ENCODE measurements around the gene CCDC159.

CCDC159 gene

DNA sequence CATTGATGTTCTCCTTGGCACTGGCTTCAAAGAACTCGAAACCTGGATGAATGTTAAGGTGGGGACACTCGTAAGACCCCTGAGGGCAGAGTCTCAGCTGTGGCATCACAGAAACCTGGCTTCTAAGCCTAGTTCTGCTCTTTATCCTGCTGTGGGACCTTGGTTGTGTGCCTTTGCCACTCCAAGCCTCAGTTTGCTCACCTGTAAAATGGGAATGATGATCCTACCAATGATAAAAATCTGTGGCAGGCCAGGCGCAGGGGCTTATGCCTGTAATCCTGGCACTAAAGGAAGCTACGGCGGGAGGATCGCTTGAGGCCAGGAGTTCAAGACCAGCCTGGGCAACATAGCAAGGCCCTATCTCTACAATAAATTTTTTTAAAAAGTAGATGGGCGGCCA is 20.8 kb upstream of the CCDC159 start:
- Histone ChIP-seq H2AFZ (ENCODE audit: low read depth, low read length) (no peak overlapping the region), H2BK120ac (ENCODE audit: low read depth, low read length) (no peak overlapping the region), H2BK5ac (ENCODE audit: low read depth, low read length, poor library complexity, severe bottlenecking) (no peak overlapping the region), H3K27ac (ENCODE audit: low read length, poor library complexity, severe bottlenecking) (no peak overlapping the region), H3K36me3 (ENCODE audit: control insufficient read depth in 1 of 2, insufficient read depth in 2 of 2, low read depth in 1 of 2, low read length in 2 of 2) (peaks cover 0 to 13% of the 10 kb centered on the region in 2 experiments), H2AK5ac (ENCODE audit: low read length, severe bottlenecking) (no peak overlapping the region), H2BK15ac (ENCODE audit: low read depth, poor library complexity, severe bottlenecking) (no peak overlapping the region), H3K4me2 (ENCODE audit: low read length, poor library complexity, severe bottlenecking) (no peak overlapping the region), H3K4me1 (ENCODE audit: control insufficient read depth, insufficient read depth, low read depth, low read length) (peaks cover 16% of the 10 kb centered on the region), H3K18ac (ENCODE audit: low read depth in 1 of 2, low read length in 2 of 2) (no peak overlapping the region), H3K9ac (ENCODE audit: low read length) (no peak overlapping the region), H3K9me3 (ENCODE audit: control insufficient read depth, low read length) (no peaks in the 10 kb centered on the region), H3K27me3 (ENCODE audit: control insufficient read depth in 1 of 2, insufficient read depth in 1 of 2, low read length in 2 of 2) (no peaks in the 10 kb centered on the region), H3K4ac (ENCODE audit: low read depth in 1 of 2, low read length in 2 of 2) (peak overlapping the region; percentile 40 to 54), H3K14ac (ENCODE audit: low read length in 2 of 2) (no peak overlapping the region), H3K79me1 (replicated peaks; ENCODE audit: low read length, poor library complexity, severe bottlenecking) (no peaks in the 10 kb centered on the region), H3K23ac (ENCODE audit: low read length in 2 of 2) (no peak overlapping the region), H4K91ac (ENCODE audit: low read length) (no peak overlapping the region), H4K8ac (ENCODE audit: low read length) (no peak overlapping the region), H2BK12ac (ENCODE audit: low read length in 2 of 2) (peak overlapping the region in 1 of 2 experiments; percentile 26), H3K4me3 (ENCODE audit: insufficient read depth in 1 of 2, low read depth in 1 of 2, low read length in 2 of 2) (no peak overlapping the region)
- no peak for DNase-seq
- 96% methylated on average over 7 of the region's 7 CpGs for WGBS

DNA sequence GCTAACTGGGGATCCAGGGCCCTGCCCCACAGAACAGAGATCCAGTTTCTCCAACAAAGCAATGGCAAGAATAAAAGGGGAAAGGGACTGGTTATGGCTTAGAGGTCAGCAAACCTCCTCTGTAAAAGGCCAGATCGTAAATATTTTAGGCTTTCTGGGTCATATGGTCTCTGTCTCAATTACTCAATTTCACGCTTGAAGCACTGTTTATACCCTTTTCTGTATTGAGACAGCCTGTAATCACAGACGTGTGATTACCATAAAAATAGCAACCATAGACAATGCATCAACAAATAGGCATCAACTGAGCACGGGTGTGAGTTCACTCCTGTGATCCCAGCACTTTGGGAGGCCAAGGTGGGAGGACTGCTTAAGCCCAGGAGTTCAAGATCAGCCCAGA is 16.2 kb upstream of the CCDC159 start:
- Histone ChIP-seq H3K9ac (ENCODE audit: low read length) (no peak overlapping the region), H3K4me3 (ENCODE audit: insufficient read depth in 1 of 2, low read depth in 1 of 2, low read length in 2 of 2) (no peak overlapping the region), H3K4me1 (ENCODE audit: control insufficient read depth, insufficient read depth, low read depth, low read length) (peaks cover under 1% of the 10 kb centered on the region), H3K23ac (ENCODE audit: low read length in 2 of 2) (no peak overlapping the region), H2AK5ac (ENCODE audit: low read length, severe bottlenecking) (no peak overlapping the region), H4K91ac (ENCODE audit: low read length) (no peak overlapping the region), H3K18ac (ENCODE audit: low read depth in 1 of 2, low read length in 2 of 2) (no peak overlapping the region), H2BK120ac (ENCODE audit: low read depth, low read length) (no peak overlapping the region), H3K36me3 (ENCODE audit: control insufficient read depth in 1 of 2, insufficient read depth in 2 of 2, low read depth in 1 of 2, low read length in 2 of 2) (peaks cover under 1 to 34% of the 10 kb centered on the region in 2 experiments), H4K8ac (ENCODE audit: low read length) (no peak overlapping the region), H3K79me1 (replicated peaks; ENCODE audit: low read length, poor library complexity, severe bottlenecking) (no peaks in the 10 kb centered on the region), H3K9me3 (ENCODE audit: control insufficient read depth, low read length) (no peaks in the 10 kb centered on the region), H3K4me2 (ENCODE audit: low read length, poor library complexity, severe bottlenecking) (no peak overlapping the region), H2BK15ac (ENCODE audit: low read depth, poor library complexity, severe bottlenecking) (no peak overlapping the region), H3K27ac (ENCODE audit: low read length, poor library complexity, severe bottlenecking) (no peak overlapping the region), H2BK5ac (ENCODE audit: low read depth, low read length, poor library complexity, severe bottlenecking) (no peak overlapping the region), H3K27me3 (ENCODE audit: control insufficient read depth in 1 of 2, insufficient read depth in 1 of 2, low read length in 2 of 2) (no peaks in the 10 kb centered on the region), H2AFZ (ENCODE audit: low read depth, low read length) (no peak overlapping the region), H3K4ac (ENCODE audit: low read depth in 1 of 2, low read length in 2 of 2) (no peak overlapping the region), H3K14ac (ENCODE audit: low read length in 2 of 2) (no peak overlapping the region), H2BK12ac (ENCODE audit: low read length in 2 of 2) (no peak overlapping the region)
- no peak for DNase-seq
- WGBS: 59% methylated on average over 4 of the region's 4 CpGs

DNA sequence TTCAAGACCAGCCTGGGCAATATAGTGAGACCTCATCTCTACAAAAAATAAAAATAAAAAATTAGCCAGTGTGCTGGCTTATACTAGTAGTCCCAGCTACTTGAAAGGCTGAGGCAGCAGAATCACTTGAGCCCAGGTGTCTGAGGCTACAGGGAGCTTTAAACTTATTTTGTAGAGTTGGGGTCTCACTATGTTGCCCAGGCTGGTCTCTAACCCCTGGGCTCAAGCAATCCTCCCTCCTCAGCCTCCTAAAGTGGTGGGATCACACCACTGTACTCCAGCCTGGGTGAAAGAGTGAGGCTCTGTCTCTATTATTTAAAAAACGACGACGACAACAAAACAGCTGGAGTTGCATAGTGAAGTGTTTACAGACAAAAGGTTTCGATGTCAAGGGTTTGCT is 14.8 kb upstream of the CCDC159 start:
- Histone ChIP-seq H4K91ac (ENCODE audit: low read length) (no peak overlapping the region), H3K18ac (ENCODE audit: low read depth in 1 of 2, low read length in 2 of 2) (no peak overlapping the region), H3K4me2 (ENCODE audit: low read length, poor library complexity, severe bottlenecking) (no peak overlapping the region), H3K9me3 (ENCODE audit: control insufficient read depth, low read length) (no peaks in the 10 kb centered on the region), H4K8ac (ENCODE audit: low read length) (no peak overlapping the region), H2BK5ac (ENCODE audit: low read depth, low read length, poor library complexity, severe bottlenecking) (no peak overlapping the region), H3K4ac (ENCODE audit: low read depth in 1 of 2, low read length in 2 of 2) (no peak overlapping the region), H3K36me3 (ENCODE audit: control insufficient read depth in 1 of 2, insufficient read depth in 2 of 2, low read depth in 1 of 2, low read length in 2 of 2) (peaks cover 8 to 46% of the 10 kb centered on the region in 2 experiments), H2AFZ (ENCODE audit: low read depth, low read length) (no peak overlapping the region), H3K79me1 (replicated peaks; ENCODE audit: low read length, poor library complexity, severe bottlenecking) (no peaks in the 10 kb centered on the region), H3K4me1 (ENCODE audit: control insufficient read depth, insufficient read depth, low read depth, low read length) (no peaks in the 10 kb centered on the region), H2BK12ac (ENCODE audit: low read length in 2 of 2) (no peak overlapping the region), H3K23ac (ENCODE audit: low read length in 2 of 2) (no peak overlapping the region), H3K27ac (ENCODE audit: low read length, poor library complexity, severe bottlenecking) (no peak overlapping the region), H3K9ac (ENCODE audit: low read length) (no peak overlapping the region), H2BK120ac (ENCODE audit: low read depth, low read length) (no peak overlapping the region), H2AK5ac (ENCODE audit: low read length, severe bottlenecking) (no peak overlapping the region), H3K14ac (ENCODE audit: low read length in 2 of 2) (no peak overlapping the region), H3K27me3 (ENCODE audit: control insufficient read depth in 1 of 2, insufficient read depth in 1 of 2, low read length in 2 of 2) (no peaks in the 10 kb centered on the region), H3K4me3 (ENCODE audit: insufficient read depth in 1 of 2, low read depth in 1 of 2, low read length in 2 of 2) (no peak overlapping the region), H2BK15ac (ENCODE audit: low read depth, poor library complexity, severe bottlenecking) (no peak overlapping the region)
- DNase-seq: no peak
- WGBS: 71% methylated on average over 4 of the region's 4 CpGs

DNA sequence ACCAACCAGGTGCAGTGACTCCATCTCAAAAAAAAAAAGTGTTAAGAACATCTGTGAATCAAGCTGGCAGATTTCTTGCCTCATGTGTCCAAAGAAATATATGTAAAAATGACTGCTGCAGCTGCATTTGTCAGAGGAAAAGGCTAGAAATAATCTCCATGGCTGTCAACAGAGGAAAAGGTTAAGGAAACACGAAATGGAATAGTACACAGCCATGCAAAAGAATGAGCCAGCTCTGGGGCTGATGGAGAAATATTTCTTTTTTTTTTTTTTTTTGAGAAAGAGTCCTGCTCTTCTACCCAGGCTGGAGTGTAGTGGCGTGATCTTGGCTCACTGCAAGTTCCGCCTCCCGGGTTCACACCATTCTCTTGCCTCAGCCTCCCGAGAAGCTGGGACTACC is 13.5 kb upstream of the CCDC159 start:
- Histone ChIP-seq H2AK5ac (ENCODE audit: low read length, severe bottlenecking) (no peak overlapping the region), H4K91ac (ENCODE audit: low read length) (no peak overlapping the region), H3K23ac (ENCODE audit: low read length in 2 of 2) (no peak overlapping the region), H4K8ac (ENCODE audit: low read length) (no peak overlapping the region), H3K79me1 (replicated peaks; ENCODE audit: low read length, poor library complexity, severe bottlenecking) (no peaks in the 10 kb centered on the region), H2BK12ac (ENCODE audit: low read length in 2 of 2) (no peak overlapping the region), H3K4me1 (ENCODE audit: control insufficient read depth, insufficient read depth, low read depth, low read length) (no peaks in the 10 kb centered on the region), H3K14ac (ENCODE audit: low read length in 2 of 2) (no peak overlapping the region), H2BK15ac (ENCODE audit: low read depth, poor library complexity, severe bottlenecking) (no peak overlapping the region), H3K36me3 (ENCODE audit: control insufficient read depth in 1 of 2, insufficient read depth in 2 of 2, low read depth in 1 of 2, low read length in 2 of 2) (peaks cover 10 to 39% of the 10 kb centered on the region in 2 experiments), H3K9me3 (ENCODE audit: control insufficient read depth, low read length) (no peaks in the 10 kb centered on the region), H3K4me2 (ENCODE audit: low read length, poor library complexity, severe bottlenecking) (no peak overlapping the region), H2BK5ac (ENCODE audit: low read depth, low read length, poor library complexity, severe bottlenecking) (no peak overlapping the region), H3K27me3 (ENCODE audit: control insufficient read depth in 1 of 2, insufficient read depth in 1 of 2, low read length in 2 of 2) (no peaks in the 10 kb centered on the region), H2BK120ac (ENCODE audit: low read depth, low read length) (no peak overlapping the region), H3K4ac (ENCODE audit: low read depth in 1 of 2, low read length in 2 of 2) (no peak overlapping the region), H3K9ac (ENCODE audit: low read length) (no peak overlapping the region), H2AFZ (ENCODE audit: low read depth, low read length) (no peak overlapping the region), H3K18ac (ENCODE audit: low read depth in 1 of 2, low read length in 2 of 2) (no peak overlapping the region), H3K27ac (ENCODE audit: low read length, poor library complexity, severe bottlenecking) (no peak overlapping the region), H3K4me3 (ENCODE audit: insufficient read depth in 1 of 2, low read depth in 1 of 2, low read length in 2 of 2) (no peak overlapping the region)
- DNase-seq: no peak
- WGBS: 97% methylated on average over 5 of the region's 5 CpGs

Measured in mesenchymal stem cell (in vitro differentiated cells and primary cell).